Measurements from ENCODE around the gene YJEFN3. TPM values are rescaled to one million over a fixed set of nuclear protein-coding genes. Genes with fewer than 3 reads are reported as not detected.

The YJEFN3 gene
- total and polyA plus RNA-seq, 8 donors: 0.43 to 117 (median 3.3) TPM

DNA sequence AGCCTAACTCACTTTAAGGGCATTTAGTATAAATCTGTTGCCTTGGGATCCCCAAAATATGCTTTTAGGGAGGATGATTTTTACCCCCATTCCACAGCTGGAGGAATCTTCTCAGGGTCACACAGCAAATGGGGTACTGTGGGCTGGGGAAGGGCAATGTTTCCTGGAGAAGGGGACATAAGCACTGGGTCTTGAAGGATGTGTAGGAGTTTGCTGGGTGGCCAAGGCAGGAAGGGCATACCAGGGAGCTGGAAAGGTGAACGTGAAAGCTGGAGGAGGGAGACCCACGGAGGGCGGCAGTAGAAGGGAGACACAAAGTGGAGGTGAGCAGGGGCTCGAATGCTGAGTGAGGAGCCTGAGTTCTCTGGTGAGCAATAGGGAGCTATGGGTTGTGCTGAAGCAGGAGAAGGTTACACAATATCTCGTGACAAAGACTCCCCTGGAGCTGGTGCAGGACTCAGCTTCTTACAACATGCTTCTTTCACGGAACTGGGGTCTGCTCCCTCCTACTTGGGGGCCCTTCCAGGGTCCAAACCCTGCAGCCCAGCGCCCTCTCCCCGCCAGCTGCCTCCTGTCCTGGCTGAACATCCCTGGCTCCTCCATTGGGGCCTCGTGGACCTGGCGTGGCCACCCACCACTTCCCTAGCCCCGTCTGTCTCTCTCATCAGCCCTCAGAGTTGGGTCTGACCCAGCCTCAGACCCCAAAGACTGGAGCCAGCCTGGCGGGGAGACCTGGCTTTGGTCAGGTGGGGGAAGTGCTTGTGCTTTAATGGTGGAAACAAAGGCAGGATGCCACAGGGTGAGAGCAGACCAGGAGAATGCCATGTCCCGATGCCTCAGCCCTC lies 20.4 kb downstream of the YJEFN3 start:
- intact Hi-C loops (cut with DNase I; ENCODE audit: low total_unique reads): no loop called here
- no peaks in the 10 kb centered on the region for H3K9me3 ChIP-seq

GRCh38 chr19:19549804-19550464 lies 21.2 kb downstream of the YJEFN3 start:
- intact Hi-C loops (cut with DNase I; ENCODE audit: low total_unique reads): no loop called here
- Histone ChIP-seq H3K36me3 (no peaks in the 10 kb centered on the region), H3K27me3 (peaks cover 0 to 63% (median 13%) of the 10 kb centered on the region in 3 donors), H3K27ac (no peak overlapping the region), H3K4me3 (no peak overlapping the region), H3K4me1 (peaks cover 0 to 15% (median 5%) of the 10 kb centered on the region in 4 donors), H3K9me3 (no peaks in the 10 kb centered on the region)
- 69 to 79% (median 69%) methylated on average over 18 to 23 of the region's 23 CpGs for WGBS, 5 donors
- TF ChIP-seq POLR2AphosphoS5 (IDR thresholded peaks at IDR 0.05): no peak
- no peak for TF ChIP-seq EP300 (IDR thresholded peaks at IDR 0.05)
- no peak for TF ChIP-seq POLR2A (IDR thresholded peaks at IDR 0.05)
- TF ChIP-seq, protein P1, sequence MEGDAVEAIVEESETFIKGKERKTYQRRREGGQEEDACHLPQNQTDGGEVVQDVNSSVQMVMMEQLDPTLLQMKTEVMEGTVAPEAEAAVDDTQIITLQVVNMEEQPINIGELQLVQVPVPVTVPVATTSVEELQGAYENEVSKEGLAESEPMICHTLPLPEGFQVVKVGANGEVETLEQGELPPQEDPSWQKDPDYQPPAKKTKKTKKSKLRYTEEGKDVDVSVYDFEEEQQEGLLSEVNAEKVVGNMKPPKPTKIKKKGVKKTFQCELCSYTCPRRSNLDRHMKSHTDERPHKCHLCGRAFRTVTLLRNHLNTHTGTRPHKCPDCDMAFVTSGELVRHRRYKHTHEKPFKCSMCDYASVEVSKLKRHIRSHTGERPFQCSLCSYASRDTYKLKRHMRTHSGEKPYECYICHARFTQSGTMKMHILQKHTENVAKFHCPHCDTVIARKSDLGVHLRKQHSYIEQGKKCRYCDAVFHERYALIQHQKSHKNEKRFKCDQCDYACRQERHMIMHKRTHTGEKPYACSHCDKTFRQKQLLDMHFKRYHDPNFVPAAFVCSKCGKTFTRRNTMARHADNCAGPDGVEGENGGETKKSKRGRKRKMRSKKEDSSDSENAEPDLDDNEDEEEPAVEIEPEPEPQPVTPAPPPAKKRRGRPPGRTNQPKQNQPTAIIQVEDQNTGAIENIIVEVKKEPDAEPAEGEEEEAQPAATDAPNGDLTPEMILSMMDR (IDR thresholded peaks at IDR 0.05): no peak
- DNase-seq: peak in 1 of 2 donors; percentile 12

More for the DNA sequence above, 20.4 kb downstream of the YJEFN3 start:
- H3K36me3 ChIP-seq: no peaks in the 10 kb centered on the region
- no peak for DNase-seq
- peaks cover 0 to 11% (median 5%) of the 10 kb centered on the region in 4 donors for H3K4me1 ChIP-seq
- TF ChIP-seq, protein P1 (IDR thresholded peaks at IDR 0.05): no peak
- TF ChIP-seq POLR2AphosphoS5 (IDR thresholded peaks at IDR 0.05) (no peak), POLR2A (IDR thresholded peaks at IDR 0.05) (no peak), EP300 (IDR thresholded peaks at IDR 0.05) (no peak)
- no peak overlapping the region for H3K4me3 ChIP-seq
- WGBS, 5 donors: 59 to 70% (median 65%) methylated on average over 13 of the region's 13 CpGs
- H3K27me3 ChIP-seq: peaks cover 0 to 65% (median 13%) of the 10 kb centered on the region in 3 donors
- H3K27ac ChIP-seq: no peak overlapping the region

GRCh38 chr19:19550485-19550929 lies 21.8 kb downstream of the YJEFN3 start:
- intact Hi-C loops (cut with DNase I; ENCODE audit: low total_unique reads): no loop called here
- H3K27me3 ChIP-seq: peaks cover 0 to 58% (median 13%) of the 10 kb centered on the region in 3 donors

More at GRCh38 chr19:19550485-19550929, 21.8 kb downstream of the YJEFN3 start:
- DNase-seq: peak in 1 of 2 donors; percentile 47
- WGBS, 5 donors: 57 to 64% (median 59%) methylated on average over 4 to 8 of the region's 8 CpGs; no CpG with 5 or more reads in 1 of the 5 donors
- Histone ChIP-seq H3K4me1 (peaks cover 0 to 15% (median 5%) of the 10 kb centered on the region in 4 donors), H3K27ac (no peak overlapping the region), H3K4me3 (no peak overlapping the region), H3K36me3 (no peaks in the 10 kb centered on the region), H3K9me3 (no peaks in the 10 kb centered on the region)
- TF ChIP-seq EP300 (IDR thresholded peaks at IDR 0.05) (no peak), POLR2AphosphoS5 (IDR thresholded peaks at IDR 0.05) (no peak), POLR2A (IDR thresholded peaks at IDR 0.05) (no peak)
- TF ChIP-seq, protein P1 (IDR thresholded peaks at IDR 0.05): no peak
